Activated CD8-positive, alpha-beta memory T cell treated with anti-CD3 and anti-CD28 coated beads for 1 hour (primary cell): ENCODE results near the gene ZNF451.

Experiments
- DNase-seq, 2 donors: peaks; one replicate each; pipeline ENCODE4 v3.0.0-alpha.2; 2020; ENCODE audit warnings: low read depth in 1 of 2; ENCODE audit errors: extremely low read depth in 1 of 2

Gene ZNF451

GRCh38 chr6:57198926-57199636, 109.1 kb downstream of the ZNF451 start:
- DNase-seq, result no peak

DNA sequence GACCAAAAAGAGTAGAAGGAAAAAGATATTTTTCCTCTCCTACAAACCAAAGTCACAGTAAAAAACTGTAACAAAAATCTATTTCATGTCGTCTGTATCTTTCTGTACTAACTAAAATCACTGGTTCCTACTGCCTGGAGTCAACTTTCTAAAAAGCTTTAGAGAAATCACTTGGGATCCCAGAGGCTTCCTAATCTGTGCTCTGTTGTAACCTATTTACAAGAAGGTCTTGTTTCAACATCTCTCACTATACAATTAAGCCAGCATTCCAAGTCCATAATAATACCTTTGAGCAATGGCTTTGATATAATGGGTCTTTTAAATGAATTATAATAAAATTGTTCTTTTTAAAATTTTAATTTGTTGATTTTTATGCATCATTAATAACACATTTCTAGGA, 111.7 kb downstream of the ZNF451 start:
- DNase-seq, result no peak

- no peak for DNase-seq
Measured at GRCh38 chr6:57205550-57206328, 115.8 kb downstream of the ZNF451 start.

GRCh38 chr6:57207141-57207540, 117.2 kb downstream of the ZNF451 start:
- no peak for DNase-seq

DNA sequence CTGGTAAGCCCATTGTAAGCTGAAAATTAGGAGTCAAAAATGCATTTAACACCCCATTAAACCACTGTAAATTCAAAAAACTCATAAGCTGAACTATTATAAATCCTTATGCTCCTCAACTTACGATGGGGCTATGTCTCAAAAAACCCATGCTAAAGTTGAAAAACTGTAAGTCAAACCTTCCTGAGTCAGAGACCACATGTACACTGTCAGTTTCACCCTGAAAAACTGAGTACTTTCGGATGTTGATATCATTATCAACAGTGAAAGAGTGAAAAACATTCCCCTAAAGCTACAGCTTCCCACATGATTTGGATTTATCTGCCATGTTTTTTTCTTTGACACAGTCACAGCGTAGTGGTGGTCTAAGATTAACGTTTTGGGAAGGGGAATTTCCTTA, 117.9 kb downstream of the ZNF451 start:
- DNase-seq, result no peak

DNA sequence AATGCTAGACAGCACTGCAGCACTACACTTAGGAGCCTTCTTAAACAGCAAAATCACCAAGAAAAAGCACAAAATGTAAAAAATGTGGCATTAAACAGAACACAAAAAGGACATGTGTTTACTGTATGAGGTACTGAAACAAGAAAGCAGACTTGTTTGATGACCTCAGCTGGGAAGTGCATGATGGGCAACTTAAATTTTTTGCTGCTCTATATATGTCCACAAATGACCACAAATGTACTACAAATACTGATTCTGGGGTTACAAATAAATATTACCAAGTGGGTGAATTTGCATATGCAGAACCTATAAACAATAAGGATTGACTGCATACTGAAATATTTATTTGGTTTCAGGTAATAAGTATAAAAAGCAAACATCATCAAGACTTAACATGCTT, 119.0 kb downstream of the ZNF451 start:
- no peak for DNase-seq

DNA sequence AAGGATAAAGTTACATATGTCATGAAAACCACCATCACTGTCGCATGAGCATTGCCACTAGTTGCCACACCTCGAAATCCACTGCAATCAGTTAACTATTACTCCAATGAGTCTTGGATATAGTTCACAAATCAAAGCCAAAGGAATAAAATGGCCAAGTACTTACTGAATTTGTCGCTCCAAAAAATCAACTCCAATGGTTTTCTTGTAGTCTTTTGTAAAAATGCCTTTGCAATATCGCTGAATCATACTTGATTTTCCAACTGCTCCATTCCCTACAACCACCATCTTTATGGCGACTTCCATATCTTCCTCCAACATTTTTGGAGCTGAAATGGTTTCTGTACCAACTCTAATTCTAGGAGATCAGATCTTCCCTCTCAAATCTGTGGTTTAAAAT, 120.1 kb downstream of the ZNF451 start:
- DNase-seq, result no peak

DNA sequence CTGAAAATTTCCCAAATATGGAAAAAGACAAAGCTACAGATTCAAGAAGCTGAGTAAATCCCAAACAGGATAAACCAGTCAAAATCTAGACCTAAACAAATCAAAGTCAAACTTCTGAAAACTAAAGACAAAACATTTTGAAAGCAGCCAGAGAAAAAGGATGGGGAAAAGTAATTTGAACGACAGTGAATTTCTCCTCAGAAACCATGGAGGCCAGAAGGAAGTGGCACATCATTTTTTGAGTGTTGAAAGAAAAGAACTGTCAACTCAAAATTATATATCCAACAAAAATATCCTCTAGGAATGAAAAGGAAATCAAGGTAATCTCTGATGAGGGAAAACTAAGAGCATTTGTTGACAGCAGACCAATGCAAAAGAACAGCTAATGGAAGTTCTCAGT, 125.3 kb downstream of the ZNF451 start:
- DNase-seq, result no peak

DNA sequence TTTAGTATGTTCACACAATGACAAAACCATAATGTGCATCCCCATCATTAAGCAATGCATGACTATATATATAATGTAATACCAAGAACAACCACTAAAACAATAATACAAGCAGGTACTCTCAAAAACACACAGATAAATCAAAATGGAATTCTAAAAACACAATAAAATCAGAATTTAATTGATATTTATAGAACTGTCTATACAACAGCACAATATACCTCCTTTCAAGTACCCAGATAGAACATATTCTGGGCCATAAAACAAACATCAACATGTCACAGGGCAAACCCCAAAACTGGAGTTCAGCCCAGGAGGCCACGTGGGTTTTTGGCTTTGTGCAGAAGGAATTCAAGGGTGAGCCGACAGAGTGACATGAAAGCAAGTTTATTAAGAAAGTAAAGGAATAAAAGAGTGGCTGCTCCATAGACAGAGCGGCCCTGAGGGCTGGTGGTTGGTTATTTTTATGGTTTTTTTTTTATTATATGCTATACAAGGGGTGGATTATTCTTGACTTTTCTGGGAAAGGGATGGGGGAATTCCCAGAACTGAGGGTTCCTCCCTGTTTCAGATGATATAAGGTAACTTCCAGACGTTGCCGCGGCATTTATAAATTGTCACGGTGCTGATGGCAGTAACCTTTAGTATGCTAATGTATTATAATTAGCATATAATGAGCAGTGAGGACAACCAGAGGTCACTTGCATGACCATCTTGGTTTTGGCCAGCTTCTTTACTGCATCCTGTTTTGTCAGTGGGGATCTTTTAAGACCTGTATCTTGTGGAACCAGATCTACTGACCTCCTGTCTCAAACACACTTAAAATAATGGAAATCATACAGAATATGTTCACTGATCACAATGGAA, 126.5 kb downstream of the ZNF451 start:
- no peak for DNase-seq

DNA sequence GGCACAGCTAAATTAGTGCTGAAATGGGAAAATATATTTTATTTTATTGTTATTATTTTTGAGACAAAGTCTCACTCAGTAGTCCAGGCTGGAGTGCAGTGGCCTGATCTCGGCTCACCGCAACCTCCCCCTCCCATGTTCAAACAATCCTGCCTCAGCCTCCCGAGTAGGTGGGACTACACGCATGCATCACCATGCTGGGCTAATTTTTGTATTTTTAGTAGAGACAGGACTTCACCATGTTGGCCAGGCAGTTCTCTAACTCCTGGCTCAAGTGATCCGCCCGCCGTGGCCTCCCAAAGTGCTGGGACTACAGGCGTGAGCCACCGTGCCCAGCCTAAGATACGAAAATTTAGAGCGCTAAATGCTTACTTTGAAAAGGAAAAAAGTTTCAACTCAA, 127.3 kb downstream of the ZNF451 start:
- DNase-seq, result no peak
